CD4-positive, alpha-beta T cell treated with Interleukin-15 for 4 hours (primary cell): ENCODE data around the gene PLEKHN1.
A peak's percentile ranks its signal among the peaks of the same experiment; 100 is the strongest.
"Not testable (repeated sequence)": the region's sequence is repeated elsewhere in the genome, so short reads cannot be mapped to it uniquely, and the experiment has no call there.

ENCODE experiments used
- DNase-seq: peaks from one replicate; pipeline ENCODE4 v3.0.0-alpha.2; 2020; ENCODE audit warnings: low spot score

The PLEKHN1 gene

DNA sequence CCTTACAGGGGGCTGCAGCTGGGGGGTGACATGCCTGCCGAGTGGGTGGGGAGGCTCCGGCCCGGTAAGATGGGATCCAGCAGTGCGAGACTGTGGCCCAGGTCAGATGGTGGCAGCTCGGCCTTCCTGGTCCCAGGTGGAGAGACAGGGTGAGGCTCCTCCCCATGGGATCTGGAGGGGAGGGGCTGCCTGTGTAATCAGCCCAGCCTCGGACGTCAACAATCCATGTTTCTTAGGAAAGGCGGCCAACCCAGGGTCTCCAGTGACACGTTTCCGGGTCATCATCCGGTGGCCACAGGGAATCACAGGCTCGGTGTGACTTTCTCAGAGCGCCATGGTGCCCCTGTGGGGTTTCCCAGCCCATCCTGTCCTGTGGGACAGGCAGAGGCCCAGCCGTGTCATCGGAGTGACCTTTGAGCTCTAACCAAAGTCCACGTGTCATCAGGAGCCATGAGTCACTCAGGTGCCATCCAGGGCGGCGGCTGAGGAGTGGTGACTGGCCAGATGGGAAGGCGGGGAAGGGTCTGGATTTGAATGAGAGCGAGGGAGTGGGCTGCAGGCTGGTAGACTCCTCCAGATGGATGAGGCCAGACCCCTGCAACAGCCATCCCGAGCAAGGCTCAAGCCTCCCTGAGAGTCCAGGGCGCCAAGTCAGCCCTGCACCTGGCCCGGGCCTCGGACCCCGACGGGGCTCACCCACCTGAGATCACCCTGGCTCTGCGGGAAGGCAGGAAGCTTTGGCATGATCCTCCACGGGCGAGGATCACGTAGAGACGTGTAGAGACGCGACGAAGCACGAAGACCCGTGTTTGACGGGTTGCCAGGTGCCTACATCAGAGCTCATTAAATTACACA is 40.2 kb downstream of the PLEKHN1 start:
- no peak for DNase-seq

- DNase-seq = not testable (repeated sequence)
Observed at GRCh38 chr1:1010131-1010530, 43.8 kb downstream of the PLEKHN1 start.

- DNase-seq = no peak
Observed at GRCh38 chr1:1011396-1011949, 45.2 kb downstream of the PLEKHN1 start.

GRCh38 chr1:1012736-1013104 is 46.4 kb downstream of the PLEKHN1 start:
- DNase-seq = not testable (repeated sequence)

- DNase-seq = peak; percentile 87
Observed at GRCh38 chr1:1013105-1013921, 47.0 kb downstream of the PLEKHN1 start, which contains the start of gene ISG15. Gene ISG15 (plus strand): TSS chr1:1013497. CDS start chr1:1013574, 77 bp downstream.

GRCh38 chr1:1013922-1014648 is 47.8 kb downstream of the PLEKHN1 start:
- peak; percentile 28 for DNase-seq

DNA sequence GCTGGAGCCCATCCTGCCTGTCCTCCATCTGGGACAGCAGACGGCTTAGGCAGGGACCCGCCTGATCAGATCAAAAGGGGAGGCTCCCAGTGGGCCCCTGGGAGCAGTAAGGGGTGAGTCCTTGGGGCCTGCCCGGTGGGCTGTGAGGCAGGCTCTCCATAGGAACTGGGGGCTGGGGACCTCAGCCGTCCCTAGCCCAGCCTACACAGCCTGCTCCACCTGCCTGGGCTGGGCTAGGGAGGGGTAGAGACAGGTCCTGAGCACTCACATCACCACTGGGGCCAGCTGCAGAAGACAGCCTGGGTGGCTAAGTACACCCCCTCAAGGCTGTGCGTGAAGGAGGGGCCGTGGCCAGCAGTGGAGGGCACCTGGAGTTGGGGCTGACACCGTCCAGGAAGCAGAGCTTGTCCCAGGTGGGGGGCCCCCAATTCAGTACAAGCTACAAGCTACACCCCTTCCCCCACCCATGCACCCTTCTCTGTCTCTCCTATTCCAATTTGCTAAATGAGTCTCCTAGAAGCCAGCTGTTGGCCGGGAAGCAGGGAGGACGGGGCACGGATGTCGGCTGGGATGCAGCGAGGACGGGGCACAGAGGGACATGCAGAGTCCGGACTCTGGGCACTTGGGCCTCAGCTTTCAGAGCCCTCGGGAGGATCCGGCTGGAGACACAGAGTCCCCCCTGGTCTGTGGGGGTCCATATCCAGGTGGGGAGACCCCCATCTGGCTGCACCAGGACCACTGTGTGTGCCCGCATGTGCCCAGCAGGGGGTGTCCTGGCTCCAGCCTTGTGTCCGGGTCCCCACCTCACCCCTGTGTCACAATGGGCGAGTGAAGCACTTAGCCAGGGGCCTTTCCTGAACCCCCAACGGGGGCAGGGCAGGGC is 48.8 kb downstream of the PLEKHN1 start:
- no peak for DNase-seq

DNA sequence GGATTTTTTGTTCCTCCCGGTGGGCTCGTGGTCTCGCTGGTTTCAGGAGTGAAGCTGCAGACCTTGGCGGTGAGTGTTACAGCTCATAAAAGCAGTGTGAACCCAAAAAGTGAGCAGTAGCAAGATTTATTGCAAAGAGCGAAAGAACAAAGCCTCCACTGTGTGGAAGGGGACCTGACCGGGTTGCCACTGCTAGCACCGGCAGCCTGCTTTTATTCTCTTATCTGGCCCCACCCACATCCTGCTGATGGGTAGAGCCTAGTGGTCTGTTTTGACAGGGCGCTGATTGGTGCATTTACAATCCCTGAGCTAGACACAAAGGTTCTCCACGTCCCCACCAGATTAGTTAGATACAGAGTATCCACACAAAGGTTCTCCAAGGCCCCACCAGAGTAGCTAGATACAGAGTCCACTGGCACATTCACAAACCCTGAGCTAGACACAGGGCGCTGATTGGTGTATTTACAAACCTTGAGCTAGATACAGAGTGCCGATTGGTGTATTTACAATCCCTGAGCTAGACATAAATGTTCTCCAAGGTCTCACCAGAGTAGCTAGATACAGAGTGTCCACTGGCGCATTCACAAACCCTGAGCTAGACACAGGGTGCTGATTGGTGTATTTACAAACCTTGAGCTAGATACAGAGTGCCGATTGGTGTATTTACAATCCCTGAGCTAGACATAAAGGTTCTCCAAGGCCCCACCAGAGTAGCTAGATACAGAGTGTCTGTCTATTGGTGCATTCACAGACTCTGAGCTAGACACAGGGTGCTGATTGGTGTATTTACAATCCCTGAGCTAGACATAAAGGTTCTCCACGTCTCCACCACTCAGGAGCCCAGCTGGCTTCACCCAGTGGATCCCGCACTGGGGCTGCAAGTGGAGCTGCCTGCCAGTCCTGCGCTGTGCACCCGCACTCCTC is 51.4 kb downstream of the PLEKHN1 start:
- not testable (repeated sequence) for DNase-seq

GRCh38 chr1:1018321-1018685 is 52.0 kb downstream of the PLEKHN1 start:
- not testable (repeated sequence) for DNase-seq

GRCh38 chr1:1019122-1019999 is 53.1 kb downstream of the PLEKHN1 start:
- DNase-seq = peak; percentile 72

DNA sequence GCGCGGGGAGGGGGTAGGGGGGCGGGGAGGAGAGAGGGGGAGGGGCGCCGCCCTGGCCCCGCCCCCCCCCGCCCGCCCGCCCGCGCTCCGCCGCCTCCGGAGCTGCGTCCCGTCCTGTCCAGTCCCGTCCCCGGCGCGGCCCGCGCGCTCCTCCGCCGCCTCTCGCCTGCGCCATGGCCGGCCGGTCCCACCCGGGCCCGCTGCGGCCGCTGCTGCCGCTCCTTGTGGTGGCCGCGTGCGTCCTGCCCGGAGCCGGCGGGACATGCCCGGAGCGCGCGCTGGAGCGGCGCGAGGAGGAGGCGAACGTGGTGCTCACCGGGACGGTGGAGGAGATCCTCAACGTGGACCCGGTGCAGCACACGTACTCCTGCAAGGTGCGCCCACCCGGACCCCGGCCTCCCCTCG is 53.7 kb downstream of the PLEKHN1 start, which contains the start of gene AGRN:
AGRN (plus strand) TSS at position 121 of the 405 bp plus-strand sequence; CDS start at position 174, 53 bp downstream.
- no peak for DNase-seq

DNA sequence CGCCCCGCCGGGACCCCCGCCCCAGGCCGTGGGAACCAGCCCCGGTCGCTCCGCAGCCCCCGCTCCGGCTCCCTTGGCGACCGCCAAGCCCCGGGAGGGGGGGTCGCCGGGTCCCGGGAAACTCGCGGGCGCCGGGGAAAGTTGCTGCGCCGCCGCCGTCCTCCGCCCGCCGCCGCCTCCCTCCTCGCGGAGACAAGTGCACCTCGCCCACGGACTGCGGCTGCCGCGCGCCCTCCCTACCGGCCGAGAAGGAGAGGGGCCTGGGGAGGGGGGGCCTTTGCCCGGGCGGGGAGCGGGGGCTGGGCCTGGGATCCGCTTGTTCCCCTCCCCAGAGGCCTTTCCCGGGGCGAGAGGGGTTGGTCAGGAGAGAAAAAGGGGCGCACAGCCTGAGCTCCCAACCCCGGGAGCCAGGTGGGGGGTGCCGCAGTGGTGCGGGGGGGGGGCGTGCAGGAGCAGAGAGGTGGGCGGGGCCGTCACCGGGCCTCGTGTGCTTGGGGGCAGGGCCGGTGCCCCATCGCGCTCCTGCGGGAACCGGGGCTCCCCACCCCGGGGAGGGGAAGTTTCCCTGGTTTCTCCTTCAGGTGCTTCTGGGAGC is 54.2 kb downstream of the PLEKHN1 start:
- no peak for DNase-seq

GRCh38 chr1:1021010-1021919 is 55.0 kb downstream of the PLEKHN1 start:
- DNase-seq = no peak

- DNase-seq = no peak
Observed at GRCh38 chr1:1021920-1022259, 55.6 kb downstream of the PLEKHN1 start.

- no peak for DNase-seq
Observed at GRCh38 chr1:1022302-1023009, 56.2 kb downstream of the PLEKHN1 start.

GRCh38 chr1:1023700-1024099 is 57.4 kb downstream of the PLEKHN1 start:
- DNase-seq = no peak
